SK-N-SH treated with all-trans-retinoic acid at 6 μM for 48 hours (cell line): Measurements from ENCODE around the gene SLC16A10.

ENCODE experiments used
- ARNTL ChIP-seq: fragments of 450-650 bp; formaldehyde crosslinking; IDR thresholded peaks from 2 replicates; pipeline ENCODE4 v1.5.0; 2020; ENCODE audit warnings: low read depth, mild to moderate bottlenecking, moderate library complexity, borderline replicate concordance
- CREB5 ChIP-seq: fragments of 250-450 bp; sonication (Bioruptor Pico); IDR thresholded peaks from 2 replicates; pipeline ENCODE4 v1.5.1; 2020; ENCODE audit warnings: low read depth, mild to moderate bottlenecking, moderate library complexity
- GLIS3 ChIP-seq: fragments of 250-450 bp; sonication (Bioruptor Pico); IDR thresholded peaks from 2 replicates; pipeline ENCODE4 v1.5.0; 2020; ENCODE audit warnings: mild to moderate bottlenecking, moderate library complexity
- PATZ1 ChIP-seq: fragments of 250-450 bp; sonication (Bioruptor Pico); IDR thresholded peaks from 2 replicates; pipeline ENCODE4 v1.8.0; 2020; ENCODE audit warnings: mild to moderate bottlenecking, moderate library complexity, borderline replicate concordance
- RARB ChIP-seq: fragments of 250-450 bp; sonication (Bioruptor Pico); IDR thresholded peaks from 2 replicates; pipeline ENCODE4 v1.8.0; 2021; ENCODE audit warnings: mild to moderate bottlenecking, moderate library complexity
- TCF4 ChIP-seq: fragments of 250-450 bp; sonication (Bioruptor Pico); IDR thresholded peaks from 2 replicates; pipeline ENCODE4 v1.8.0; 2021; ENCODE audit warnings: mild to moderate bottlenecking, moderate library complexity, borderline replicate concordance
- ZFP30 ChIP-seq: fragments of 450-650 bp; formaldehyde crosslinking; IDR thresholded peaks from 2 replicates; pipeline ENCODE4 v1.5.0; 2022; ENCODE audit warnings: mild to moderate bottlenecking, moderate library complexity
- ZNF565 ChIP-seq: fragments of 450-650 bp; formaldehyde crosslinking; conservative IDR thresholded peaks from 2 replicates; pipeline ENCODE4 v1.5.0; 2020; ENCODE audit warnings: low read depth, mild to moderate bottlenecking, moderate library complexity
- TF ChIP-seq, protein P1 (sequence below): fragments of 250-450 bp; sonication (Bioruptor Pico); IDR thresholded peaks from 2 replicates; pipeline ENCODE4 v1.5.1; 2021; ENCODE audit warnings: mild to moderate bottlenecking, moderate library complexity
- TF ChIP-seq, protein P2 (sequence below): fragments of 250-450 bp; sonication (Bioruptor Pico); IDR thresholded peaks from 2 replicates; pipeline ENCODE4 v1.8.0; 2021; ENCODE audit warnings: low read depth, mild to moderate bottlenecking, moderate library complexity, borderline replicate concordance

GRCh38 chr6:111091987-111092386 is 4.7 kb downstream of the SLC16A10 start:
- no peak for TF ChIP-seq PATZ1 (CRISPR knock-in tag)
- TF ChIP-seq ARNTL (CRISPR knock-in tag) = no peak
- no peak for TF ChIP-seq ZFP30 (CRISPR knock-in tag)
- no peak for TF ChIP-seq GLIS3 (CRISPR knock-in tag)
- TF ChIP-seq RARB = no peak
- TF ChIP-seq TCF4 = no peak
- TF ChIP-seq, protein P1, sequence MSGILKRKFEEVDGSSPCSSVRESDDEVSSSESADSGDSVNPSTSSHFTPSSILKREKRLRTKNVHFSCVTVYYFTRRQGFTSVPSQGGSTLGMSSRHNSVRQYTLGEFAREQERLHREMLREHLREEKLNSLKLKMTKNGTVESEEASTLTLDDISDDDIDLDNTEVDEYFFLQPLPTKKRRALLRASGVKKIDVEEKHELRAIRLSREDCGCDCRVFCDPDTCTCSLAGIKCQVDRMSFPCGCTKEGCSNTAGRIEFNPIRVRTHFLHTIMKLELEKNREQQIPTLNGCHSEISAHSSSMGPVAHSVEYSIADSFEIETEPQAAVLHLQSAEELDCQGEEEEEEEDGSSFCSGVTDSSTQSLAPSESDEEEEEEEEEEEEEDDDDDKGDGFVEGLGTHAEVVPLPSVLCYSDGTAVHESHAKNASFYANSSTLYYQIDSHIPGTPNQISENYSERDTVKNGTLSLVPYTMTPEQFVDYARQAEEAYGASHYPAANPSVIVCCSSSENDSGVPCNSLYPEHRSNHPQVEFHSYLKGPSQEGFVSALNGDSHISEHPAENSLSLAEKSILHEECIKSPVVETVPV (CRISPR knock-in tag) = no peak
- TF ChIP-seq, protein P2, sequence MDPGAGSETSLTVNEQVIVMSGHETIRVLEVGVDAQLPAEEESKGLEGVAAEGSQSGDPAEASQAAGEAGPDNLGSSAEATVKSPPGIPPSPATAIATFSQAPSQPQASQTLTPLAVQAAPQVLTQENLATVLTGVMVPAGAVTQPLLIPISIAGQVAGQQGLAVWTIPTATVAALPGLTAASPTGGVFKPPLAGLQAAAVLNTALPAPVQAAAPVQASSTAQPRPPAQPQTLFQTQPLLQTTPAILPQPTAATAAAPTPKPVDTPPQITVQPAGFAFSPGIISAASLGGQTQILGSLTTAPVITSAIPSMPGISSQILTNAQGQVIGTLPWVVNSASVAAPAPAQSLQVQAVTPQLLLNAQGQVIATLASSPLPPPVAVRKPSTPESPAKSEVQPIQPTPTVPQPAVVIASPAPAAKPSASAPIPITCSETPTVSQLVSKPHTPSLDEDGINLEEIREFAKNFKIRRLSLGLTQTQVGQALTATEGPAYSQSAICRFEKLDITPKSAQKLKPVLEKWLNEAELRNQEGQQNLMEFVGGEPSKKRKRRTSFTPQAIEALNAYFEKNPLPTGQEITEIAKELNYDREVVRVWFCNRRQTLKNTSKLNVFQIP = no peak
- no peak for TF ChIP-seq CREB5 (CRISPR knock-in tag)
- TF ChIP-seq ZNF565 (CRISPR knock-in tag) = no peak
